ENCODE measurements around the gene STON2. TPM values are rescaled to one million over a fixed set of nuclear protein-coding genes. Genes with fewer than 3 reads are reported as not detected.
"Not testable (repeated sequence)": the region's sequence is repeated elsewhere in the genome, so short reads cannot be mapped to it uniquely, and the experiment has no call there.

Gene STON2
- total and polyA plus RNA-seq, 9 donors, result 9.0 to 34.5 (median 12.1) TPM

- WGBS (ENCODE audit: insufficient coverage), result no CpG with 5 or more reads among the region's 3 CpGs
- Histone ChIP-seq H3K9me3 (replicated peaks; ENCODE audit: control insufficient read depth, low read depth, low read length) (no peaks in the 10 kb centered on the region), H3K27me3 (ENCODE audit: control insufficient read depth, insufficient read depth, low read length) (no peaks in the 10 kb centered on the region), H3K4me3 (ENCODE audit: low read length) (no peak overlapping the region), H3K36me3 (ENCODE audit: control insufficient read depth, insufficient read depth, low read length) (peaks cover 6% of the 10 kb centered on the region), H3K4me1 (ENCODE audit: control insufficient read depth, insufficient read depth, low read length) (peaks cover 3% of the 10 kb centered on the region), H3K27ac (ENCODE audit: low read length) (no peak overlapping the region)
- no peak for DNase-seq
Measured at GRCh38 chr14:81260732-81261131, 139.4 kb downstream of the STON2 start.

GRCh38 chr14:81256289-81256960, 143.7 kb downstream of the STON2 start:
- Histone ChIP-seq H3K27me3 (ENCODE audit: control insufficient read depth, insufficient read depth, low read length) (no peaks in the 10 kb centered on the region), H3K27ac (ENCODE audit: low read length) (no peak overlapping the region), H3K4me3 (ENCODE audit: low read length) (no peak overlapping the region), H3K4me1 (ENCODE audit: control insufficient read depth, insufficient read depth, low read length) (peaks cover 3% of the 10 kb centered on the region), H3K36me3 (ENCODE audit: control insufficient read depth, insufficient read depth, low read length) (peaks cover 6% of the 10 kb centered on the region), H3K9me3 (replicated peaks; ENCODE audit: control insufficient read depth, low read depth, low read length) (no peaks in the 10 kb centered on the region)
- DNase-seq, result no peak
- WGBS (ENCODE audit: insufficient coverage), result no CpG with 5 or more reads among the region's 2 CpGs

GRCh38 chr14:81252278-81252677, 147.8 kb downstream of the STON2 start:
- H3K27ac ChIP-seq (ENCODE audit: low read length), result no peak overlapping the region
- peaks cover 4% of the 10 kb centered on the region for H3K4me1 ChIP-seq (ENCODE audit: control insufficient read depth, insufficient read depth, low read length)
- no CpG with 5 or more reads among the region's 1 CpG for WGBS (ENCODE audit: insufficient coverage)
- no peak overlapping the region for H3K4me3 ChIP-seq (ENCODE audit: low read length)
- no peaks in the 10 kb centered on the region for H3K36me3 ChIP-seq (ENCODE audit: control insufficient read depth, insufficient read depth, low read length)
- no peak for DNase-seq
- no peaks in the 10 kb centered on the region for H3K9me3 ChIP-seq (replicated peaks; ENCODE audit: control insufficient read depth, low read depth, low read length)
- no peaks in the 10 kb centered on the region for H3K27me3 ChIP-seq (ENCODE audit: control insufficient read depth, insufficient read depth, low read length)

- H3K4me1 ChIP-seq (ENCODE audit: control insufficient read depth, insufficient read depth, low read length), result peaks cover 14% of the 10 kb centered on the region
- 70% methylated on average over 8 of the region's 8 CpGs for WGBS (ENCODE audit: insufficient coverage)
- no peaks in the 10 kb centered on the region for H3K27me3 ChIP-seq (ENCODE audit: control insufficient read depth, insufficient read depth, low read length)
- DNase-seq, result no peak
- no peaks in the 10 kb centered on the region for H3K36me3 ChIP-seq (ENCODE audit: control insufficient read depth, insufficient read depth, low read length)
- H3K9me3 ChIP-seq (replicated peaks; ENCODE audit: control insufficient read depth, low read depth, low read length), result peaks cover 8% of the 10 kb centered on the region
- no peak overlapping the region for H3K27ac ChIP-seq (ENCODE audit: low read length)
- H3K4me3 ChIP-seq (ENCODE audit: low read length), result no peak overlapping the region
Measured at GRCh38 chr14:81247271-81247766, 152.8 kb downstream of the STON2 start.

GRCh38 chr14:81246461-81247270, 153.5 kb downstream of the STON2 start:
- Histone ChIP-seq H3K27me3 (ENCODE audit: control insufficient read depth, insufficient read depth, low read length) (no peaks in the 10 kb centered on the region), H3K4me3 (ENCODE audit: low read length) (no peak overlapping the region), H3K4me1 (ENCODE audit: control insufficient read depth, insufficient read depth, low read length) (peaks cover 14% of the 10 kb centered on the region), H3K9me3 (replicated peaks; ENCODE audit: control insufficient read depth, low read depth, low read length) (peaks cover 8% of the 10 kb centered on the region), H3K36me3 (ENCODE audit: control insufficient read depth, insufficient read depth, low read length) (no peaks in the 10 kb centered on the region), H3K27ac (ENCODE audit: low read length) (no peak overlapping the region)
- DNase-seq, result no peak
- 84% methylated on average over 18 of the region's 19 CpGs for WGBS (ENCODE audit: insufficient coverage)

GRCh38 chr14:81245771-81246170, 154.4 kb downstream of the STON2 start:
- WGBS (ENCODE audit: insufficient coverage), result no CpG with 5 or more reads among the region's 1 CpG
- DNase-seq, result no peak
- no peaks in the 10 kb centered on the region for H3K27me3 ChIP-seq (ENCODE audit: control insufficient read depth, insufficient read depth, low read length)
- H3K36me3 ChIP-seq (ENCODE audit: control insufficient read depth, insufficient read depth, low read length), result no peaks in the 10 kb centered on the region
- no peak overlapping the region for H3K4me3 ChIP-seq (ENCODE audit: low read length)
- H3K9me3 ChIP-seq (replicated peaks; ENCODE audit: control insufficient read depth, low read depth, low read length), result peaks cover 8% of the 10 kb centered on the region
- no peak overlapping the region for H3K27ac ChIP-seq (ENCODE audit: low read length)
- peaks cover 14% of the 10 kb centered on the region for H3K4me1 ChIP-seq (ENCODE audit: control insufficient read depth, insufficient read depth, low read length)

- not testable (repeated sequence) for H3K27ac ChIP-seq (ENCODE audit: low read length); H3K27me3 ChIP-seq (ENCODE audit: control insufficient read depth, insufficient read depth, low read length); H3K4me3 ChIP-seq (ENCODE audit: low read length); DNase-seq; H3K9me3 ChIP-seq (replicated peaks; ENCODE audit: control insufficient read depth, low read depth, low read length); H3K36me3 ChIP-seq (ENCODE audit: control insufficient read depth, insufficient read depth, low read length)
- 98% methylated on average over 11 of the region's 28 CpGs for WGBS (ENCODE audit: insufficient coverage)
- peaks cover 14% of the 10 kb centered on the region for H3K4me1 ChIP-seq (ENCODE audit: control insufficient read depth, insufficient read depth, low read length)
Measured at GRCh38 chr14:81244431-81244830, 155.7 kb downstream of the STON2 start.

GRCh38 chr14:81243499-81243898, 156.6 kb downstream of the STON2 start:
- Histone ChIP-seq H3K27ac (ENCODE audit: low read length) (no peak overlapping the region), H3K36me3 (ENCODE audit: control insufficient read depth, insufficient read depth, low read length) (no peaks in the 10 kb centered on the region), H3K9me3 (replicated peaks; ENCODE audit: control insufficient read depth, low read depth, low read length) (peaks cover 8% of the 10 kb centered on the region), H3K4me3 (ENCODE audit: low read length) (no peak overlapping the region), H3K27me3 (ENCODE audit: control insufficient read depth, insufficient read depth, low read length) (no peaks in the 10 kb centered on the region), H3K4me1 (ENCODE audit: control insufficient read depth, insufficient read depth, low read length) (peaks cover 14% of the 10 kb centered on the region)
- DNase-seq, result no peak
- WGBS (ENCODE audit: insufficient coverage), result no CpG with 5 or more reads among the region's 2 CpGs

- DNase-seq, result not testable (repeated sequence)
- no CpG with 5 or more reads among the region's 2 CpGs for WGBS (ENCODE audit: insufficient coverage)
Measured at GRCh38 chr14:81236849-81237248, 163.3 kb downstream of the STON2 start.

GRCh38 chr14:81236138-81236537, 164.0 kb downstream of the STON2 start:
- DNase-seq, result no peak
- H3K27me3 ChIP-seq (ENCODE audit: control insufficient read depth, insufficient read depth, low read length), result no peaks in the 10 kb centered on the region
- no peak overlapping the region for H3K27ac ChIP-seq (ENCODE audit: low read length)
- 89% methylated on average over 18 of the region's 20 CpGs for WGBS (ENCODE audit: insufficient coverage)
- no peak overlapping the region for H3K4me3 ChIP-seq (ENCODE audit: low read length)
- H3K4me1 ChIP-seq (ENCODE audit: control insufficient read depth, insufficient read depth, low read length), result peaks cover 6% of the 10 kb centered on the region
- no peaks in the 10 kb centered on the region for H3K9me3 ChIP-seq (replicated peaks; ENCODE audit: control insufficient read depth, low read depth, low read length)
- H3K36me3 ChIP-seq (ENCODE audit: control insufficient read depth, insufficient read depth, low read length), result no peaks in the 10 kb centered on the region

More at GRCh38 chr14:81236849-81237248, 163.3 kb downstream of the STON2 start:
- not testable (repeated sequence) for H3K36me3 ChIP-seq (ENCODE audit: control insufficient read depth, insufficient read depth, low read length); H3K27me3 ChIP-seq (ENCODE audit: control insufficient read depth, insufficient read depth, low read length); H3K27ac ChIP-seq (ENCODE audit: low read length); H3K9me3 ChIP-seq (replicated peaks; ENCODE audit: control insufficient read depth, low read depth, low read length); H3K4me1 ChIP-seq (ENCODE audit: control insufficient read depth, insufficient read depth, low read length); H3K4me3 ChIP-seq (ENCODE audit: low read length)

Measured in muscle of leg (tissue), 11 donors.